NCI-H146 (cell line): ENCODE data around the gene ZNF609.
"Not testable (repeated sequence)": the region's sequence is repeated elsewhere in the genome, so short reads cannot be mapped to it uniquely, and the experiment has no call there.

ENCODE experiments used
- DNase-seq: peaks from one replicate; lab custom pipeline; 2025; lab: John Stamatoyannopoulos, UW

ZNF609 gene

GRCh38 chr15:64455961-64456371 is 4.4 kb upstream of the ZNF609 start:
- peak; percentile 18 for DNase-seq

GRCh38 chr15:64456634-64457108 is 3.7 kb upstream of the ZNF609 start:
- DNase-seq: no peak

- DNase-seq: no peak
Observed at GRCh38 chr15:64459066-64459781, 1.2 kb upstream of the ZNF609 start.

- peak; percentile 65 for DNase-seq
Observed at GRCh38 chr15:64460724-64461720, 644 bp downstream of the ZNF609 start.

- peak; percentile 55 for DNase-seq
Observed at GRCh38 chr15:64461721-64462162, 1.4 kb downstream of the ZNF609 start.

- DNase-seq: no peak
Observed at GRCh38 chr15:64462492-64462891, 2.1 kb downstream of the ZNF609 start.

- DNase-seq: peak; percentile 41
Observed at GRCh38 chr15:64464276-64465005, 4.1 kb downstream of the ZNF609 start.

- no peak for DNase-seq
Observed at GRCh38 chr15:64466408-64467141, 6.2 kb downstream of the ZNF609 start.

- DNase-seq: no peak
Observed at GRCh38 chr15:64472161-64472560, 11.8 kb downstream of the ZNF609 start.

GRCh38 chr15:64474846-64475245 is 14.5 kb downstream of the ZNF609 start:
- DNase-seq: no peak

- DNase-seq: no peak
Observed at GRCh38 chr15:64476550-64476949, 16.2 kb downstream of the ZNF609 start.

GRCh38 chr15:64478863-64479262 is 18.5 kb downstream of the ZNF609 start:
- DNase-seq: no peak

GRCh38 chr15:64480891-64481290 is 20.5 kb downstream of the ZNF609 start:
- no peak for DNase-seq

GRCh38 chr15:64483749-64484148 is 23.4 kb downstream of the ZNF609 start:
- DNase-seq: no peak

GRCh38 chr15:64485796-64486195 is 25.4 kb downstream of the ZNF609 start:
- no peak for DNase-seq

- peak; percentile 3 for DNase-seq
Observed at GRCh38 chr15:64490598-64491259, 30.4 kb downstream of the ZNF609 start.

- DNase-seq: no peak
Observed at GRCh38 chr15:64493641-64494040, 33.3 kb downstream of the ZNF609 start.

- DNase-seq: not testable (repeated sequence)
Observed at GRCh38 chr15:64495968-64496367, 35.6 kb downstream of the ZNF609 start.

- DNase-seq: no peak
Observed at GRCh38 chr15:64500695-64501395, 40.5 kb downstream of the ZNF609 start.

GRCh38 chr15:64501396-64501715 is 41.0 kb downstream of the ZNF609 start:
- DNase-seq: no peak
